GM21825 (cell line): ENCODE results near the gene OR4F3.
"Not testable (repeated sequence)": the region's sequence is repeated elsewhere in the genome, so short reads cannot be mapped to it uniquely, and the experiment has no call there.

Experiments
- ATAC-seq: cut with Tn5 transposase; IDR thresholded peaks from one replicate; pipeline ENCODE4 v1.9.1; 2021; ENCODE audit warnings: mild to moderate bottlenecking, moderate library complexity; ENCODE audit not compliant: unreplicated experiment

The OR4F3 gene

GRCh38 chr5:181366968-181367367, at the start of gene OR4F3:
TSS of gene OR4F3 (plus strand) at chr5:181367268.
- not testable (repeated sequence) for ATAC-seq
